ENCODE measurements around the gene PPP2R2C. TPM values are rescaled to one million over a fixed set of nuclear protein-coding genes. Genes with fewer than 3 reads are reported as not detected.

The PPP2R2C gene
- total RNA-seq, 2 donors from 2014 or later, result 0.14 to 0.41 TPM

DNA sequence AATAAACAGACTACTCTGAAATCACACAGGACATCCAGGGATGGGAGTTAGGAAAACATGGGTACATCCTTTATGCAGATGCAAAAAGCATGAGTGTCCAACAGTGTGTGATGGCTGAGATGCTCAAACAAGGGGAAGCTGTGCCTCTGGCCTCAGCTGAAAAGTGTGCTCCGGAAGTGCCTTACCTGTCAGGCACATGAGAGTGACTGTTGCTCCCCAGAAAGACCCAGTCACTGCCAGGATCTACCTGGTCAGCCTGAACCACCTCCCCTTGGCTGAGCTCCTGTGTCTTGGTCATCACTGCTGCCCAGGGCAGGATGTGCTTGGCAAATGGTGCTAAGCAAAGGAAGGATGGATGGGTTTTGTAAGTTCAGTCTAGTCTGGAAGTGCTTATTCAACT, 4.0 kb downstream of the PPP2R2C start:
- ATAC-seq (ENCODE audit: insufficient number of reproducible peaks, low FRiP score, low read depth), result no peak
- TF ChIP-seq, protein P1, sequence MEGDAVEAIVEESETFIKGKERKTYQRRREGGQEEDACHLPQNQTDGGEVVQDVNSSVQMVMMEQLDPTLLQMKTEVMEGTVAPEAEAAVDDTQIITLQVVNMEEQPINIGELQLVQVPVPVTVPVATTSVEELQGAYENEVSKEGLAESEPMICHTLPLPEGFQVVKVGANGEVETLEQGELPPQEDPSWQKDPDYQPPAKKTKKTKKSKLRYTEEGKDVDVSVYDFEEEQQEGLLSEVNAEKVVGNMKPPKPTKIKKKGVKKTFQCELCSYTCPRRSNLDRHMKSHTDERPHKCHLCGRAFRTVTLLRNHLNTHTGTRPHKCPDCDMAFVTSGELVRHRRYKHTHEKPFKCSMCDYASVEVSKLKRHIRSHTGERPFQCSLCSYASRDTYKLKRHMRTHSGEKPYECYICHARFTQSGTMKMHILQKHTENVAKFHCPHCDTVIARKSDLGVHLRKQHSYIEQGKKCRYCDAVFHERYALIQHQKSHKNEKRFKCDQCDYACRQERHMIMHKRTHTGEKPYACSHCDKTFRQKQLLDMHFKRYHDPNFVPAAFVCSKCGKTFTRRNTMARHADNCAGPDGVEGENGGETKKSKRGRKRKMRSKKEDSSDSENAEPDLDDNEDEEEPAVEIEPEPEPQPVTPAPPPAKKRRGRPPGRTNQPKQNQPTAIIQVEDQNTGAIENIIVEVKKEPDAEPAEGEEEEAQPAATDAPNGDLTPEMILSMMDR (IDR thresholded peaks at IDR 0.05), result no peak
- no peaks in the 10 kb centered on the region for H3K9me3 ChIP-seq
- no peak for DNase-seq (ENCODE audit: low spot score)
- H3K36me3 ChIP-seq, result no peaks in the 10 kb centered on the region
- peaks cover 8 to 18% of the 10 kb centered on the region in 2 donors for H3K4me1 ChIP-seq (ENCODE audit: control insufficient read depth in 1 of 2, low read depth in 2 of 2)
- H3K4me3 ChIP-seq, result no peak overlapping the region
- H3K27me3 ChIP-seq (replicated peaks; ENCODE audit: insufficient read depth), result no peaks in the 10 kb centered on the region
- H3K27ac ChIP-seq, result no peak overlapping the region

DNA sequence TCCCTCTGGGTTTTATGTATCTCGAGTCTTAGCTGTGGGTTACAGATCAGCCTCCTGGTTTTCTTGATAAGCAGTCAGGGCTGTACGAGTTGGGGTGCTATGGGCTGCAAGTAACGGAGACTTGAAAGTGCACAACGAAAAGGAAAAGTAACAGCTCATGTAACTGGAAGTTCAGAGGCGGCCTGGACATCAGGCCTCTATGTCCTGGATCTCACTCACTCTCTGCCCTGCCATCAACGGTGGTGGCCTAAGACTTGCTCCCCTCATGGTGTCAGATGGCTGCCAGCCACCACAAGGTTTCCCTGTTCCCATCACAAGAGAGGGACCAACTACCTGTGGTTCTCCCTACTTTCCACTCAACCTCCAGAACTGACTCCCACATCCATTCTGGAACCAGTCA, 4.8 kb downstream of the PPP2R2C start:
- no peaks in the 10 kb centered on the region for H3K36me3 ChIP-seq
- H3K9me3 ChIP-seq, result no peaks in the 10 kb centered on the region
- peaks cover 8 to 18% of the 10 kb centered on the region in 2 donors for H3K4me1 ChIP-seq (ENCODE audit: control insufficient read depth in 1 of 2, low read depth in 2 of 2)
- no peak for DNase-seq (ENCODE audit: low spot score)
- H3K4me3 ChIP-seq, result no peak overlapping the region
- H3K27ac ChIP-seq, result no peak overlapping the region
- no peak for ATAC-seq (ENCODE audit: insufficient number of reproducible peaks, low FRiP score, low read depth)
- TF ChIP-seq, protein P1 (IDR thresholded peaks at IDR 0.05), result no peak
- no peaks in the 10 kb centered on the region for H3K27me3 ChIP-seq (replicated peaks; ENCODE audit: insufficient read depth)

DNA sequence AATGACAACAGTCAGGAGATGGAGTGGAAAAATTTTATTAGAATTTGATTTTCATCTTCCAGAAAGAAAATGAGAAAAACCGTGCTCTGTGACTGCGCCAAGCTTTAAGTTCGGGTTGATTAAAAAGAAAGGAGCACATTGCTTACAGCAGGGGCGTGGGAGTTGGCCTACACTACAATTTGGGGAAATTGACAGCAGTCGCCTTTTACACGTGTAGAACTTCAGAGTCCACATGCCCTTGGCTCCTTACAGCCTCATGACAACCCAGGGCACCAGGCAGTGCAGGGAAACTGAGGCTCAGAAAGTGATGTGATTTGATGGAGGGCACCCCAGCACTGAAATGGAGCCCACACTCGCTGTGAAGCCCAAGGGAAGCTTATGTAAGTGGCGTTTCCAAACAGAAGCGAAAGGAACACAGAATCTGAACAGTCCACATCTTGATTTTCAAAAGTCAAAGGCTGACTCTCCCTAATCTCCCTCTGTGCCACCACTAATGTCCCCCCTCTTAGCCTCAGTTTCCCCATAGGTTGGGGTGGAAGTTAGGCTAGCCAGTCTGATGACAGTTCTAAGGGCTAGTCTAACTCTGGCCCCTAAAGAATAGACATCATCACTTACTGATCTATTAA, 5.5 kb downstream of the PPP2R2C start:
- DNase-seq (ENCODE audit: low spot score), result no peak
- no peaks in the 10 kb centered on the region for H3K27me3 ChIP-seq (replicated peaks; ENCODE audit: insufficient read depth)
- no peaks in the 10 kb centered on the region for H3K9me3 ChIP-seq
- no peak for ATAC-seq (ENCODE audit: insufficient number of reproducible peaks, low FRiP score, low read depth)
- peaks cover 8 to 18% of the 10 kb centered on the region in 2 donors for H3K4me1 ChIP-seq (ENCODE audit: control insufficient read depth in 1 of 2, low read depth in 2 of 2)
- TF ChIP-seq, protein P1 (IDR thresholded peaks at IDR 0.05), result no peak
- no peaks in the 10 kb centered on the region for H3K36me3 ChIP-seq
- no peak overlapping the region for H3K4me3 ChIP-seq
- no peak overlapping the region for H3K27ac ChIP-seq

DNA sequence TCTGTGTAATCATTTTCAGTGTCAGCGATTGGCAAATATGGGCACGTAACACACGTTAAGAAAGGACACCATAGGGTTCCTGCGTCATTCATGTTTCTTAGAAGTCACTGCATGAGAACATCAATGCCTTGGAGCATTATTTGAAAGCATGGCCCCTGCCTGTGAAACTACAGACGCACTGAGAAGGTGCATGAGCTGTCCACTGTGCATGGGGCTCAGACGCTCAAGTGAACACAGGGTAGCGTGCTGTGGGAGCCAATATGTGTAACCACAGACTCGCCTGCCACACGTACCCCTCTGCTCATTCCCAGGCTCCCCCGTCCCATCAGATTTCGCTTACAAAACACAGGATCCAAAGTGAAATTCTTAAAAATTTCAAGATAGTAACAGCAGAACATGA, 6.5 kb downstream of the PPP2R2C start:
- no peak overlapping the region for H3K27ac ChIP-seq
- no peaks in the 10 kb centered on the region for H3K27me3 ChIP-seq (replicated peaks; ENCODE audit: insufficient read depth)
- TF ChIP-seq, protein P1 (IDR thresholded peaks at IDR 0.05), result no peak
- H3K4me1 ChIP-seq (ENCODE audit: control insufficient read depth in 1 of 2, low read depth in 2 of 2), result peaks cover 5 to 11% of the 10 kb centered on the region in 2 donors
- no peak for ATAC-seq (ENCODE audit: insufficient number of reproducible peaks, low FRiP score, low read depth)
- no peak overlapping the region for H3K4me3 ChIP-seq
- no peaks in the 10 kb centered on the region for H3K9me3 ChIP-seq
- DNase-seq (ENCODE audit: low spot score), result no peak
- H3K36me3 ChIP-seq, result no peaks in the 10 kb centered on the region

DNA sequence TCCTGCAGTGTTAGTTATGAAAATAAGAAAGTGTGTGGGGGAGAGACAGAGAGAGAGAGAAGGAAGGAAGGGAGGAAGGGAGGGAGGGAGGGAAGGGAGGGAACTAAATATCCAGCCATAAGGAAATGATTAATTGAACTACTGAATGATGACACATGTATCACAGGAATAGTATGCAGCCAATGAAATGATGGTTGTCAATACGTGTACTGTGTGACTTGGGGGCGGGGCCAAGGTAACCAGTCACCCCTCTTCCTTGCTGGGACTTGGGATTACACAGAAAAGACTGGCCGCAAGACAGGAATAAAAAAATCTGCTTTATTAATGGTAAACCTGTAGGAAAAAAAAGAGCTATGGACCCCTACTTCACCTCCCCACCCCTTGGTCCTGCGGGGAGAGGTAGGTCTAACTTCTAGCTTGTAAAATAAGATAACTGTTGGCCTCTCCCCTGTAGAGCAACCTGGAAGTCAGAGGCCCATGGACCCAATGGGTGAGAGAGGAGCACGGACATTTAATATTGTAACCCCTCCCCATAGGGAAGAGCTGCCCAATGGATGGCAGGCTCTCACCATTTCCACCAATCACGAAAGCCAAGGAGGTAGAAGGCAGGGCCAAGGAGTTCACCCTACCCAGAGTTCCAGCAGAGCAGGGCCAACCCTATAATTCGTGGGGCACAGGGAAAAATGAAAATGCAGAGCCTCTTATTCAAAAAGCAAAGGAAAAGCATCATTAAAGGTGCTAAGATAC, 7.4 kb downstream of the PPP2R2C start:
- H3K9me3 ChIP-seq, result no peaks in the 10 kb centered on the region
- no peak overlapping the region for H3K27ac ChIP-seq
- H3K4me1 ChIP-seq (ENCODE audit: control insufficient read depth in 1 of 2, low read depth in 2 of 2), result peaks cover 0 to 3% of the 10 kb centered on the region in 2 donors
- TF ChIP-seq, protein P1 (IDR thresholded peaks at IDR 0.05), result no peak
- DNase-seq (ENCODE audit: low spot score), result no peak
- no peaks in the 10 kb centered on the region for H3K27me3 ChIP-seq (replicated peaks; ENCODE audit: insufficient read depth)
- ATAC-seq (ENCODE audit: insufficient number of reproducible peaks, low FRiP score, low read depth), result no peak
- H3K4me3 ChIP-seq, result no peak overlapping the region
- no peaks in the 10 kb centered on the region for H3K36me3 ChIP-seq
